NCI-H345 treated with DMSO at 0.1 percent for 48 hours (cell line): Measurements from ENCODE around the gene FCRL3.
"Not testable (repeated sequence)": the region's sequence is repeated elsewhere in the genome, so short reads cannot be mapped to it uniquely, and the experiment has no call there.

Source experiments
- DNase-seq: peaks from one replicate; lab custom pipeline; 2025; ENCODE audit not compliant: unreplicated experiment; lab: John Stamatoyannopoulos, UW

FCRL3 gene

GRCh38 chr1:157700732-157701131, at the start of gene FCRL3:
FCRL3 (minus strand) TSS chr1:157700769; CDS start chr1:157700489, 280 bp downstream.
- DNase-seq = no peak

- no peak for DNase-seq
Measured at GRCh38 chr1:157748262-157748817, 47.8 kb upstream of the FCRL3 start.

- DNase-seq = no peak
Measured at GRCh38 chr1:157739229-157739901, 38.8 kb upstream of the FCRL3 start.

- not testable (repeated sequence) for DNase-seq
Measured at GRCh38 chr1:157735991-157736390, 35.4 kb upstream of the FCRL3 start.

- no peak for DNase-seq
Measured at GRCh38 chr1:157734321-157734720, 33.8 kb upstream of the FCRL3 start.

- no peak for DNase-seq
Measured at GRCh38 chr1:157732755-157733154, 32.2 kb upstream of the FCRL3 start.

- no peak for DNase-seq
Measured at GRCh38 chr1:157725221-157725577, 24.6 kb upstream of the FCRL3 start.

- no peak for DNase-seq
Measured at GRCh38 chr1:157724537-157725220, 24.1 kb upstream of the FCRL3 start.

GRCh38 chr1:157723157-157723556, 22.6 kb upstream of the FCRL3 start:
- DNase-seq = no peak

GRCh38 chr1:157721985-157722384, 21.4 kb upstream of the FCRL3 start:
- no peak for DNase-seq

- DNase-seq = no peak
Measured at GRCh38 chr1:157715736-157716135, 15.2 kb upstream of the FCRL3 start.

GRCh38 chr1:157711802-157712201, 11.2 kb upstream of the FCRL3 start:
- no peak for DNase-seq

- no peak for DNase-seq
Measured at GRCh38 chr1:157704878-157705277, 4.3 kb upstream of the FCRL3 start.

- no peak for DNase-seq
Measured at GRCh38 chr1:157703981-157704380, 3.4 kb upstream of the FCRL3 start.

- no peak for DNase-seq
Measured at GRCh38 chr1:157702308-157702825, 1.8 kb upstream of the FCRL3 start.

GRCh38 chr1:157700305-157700704, 264 bp downstream of the FCRL3 start:
- DNase-seq = no peak

GRCh38 chr1:157697781-157698569, 2.6 kb downstream of the FCRL3 start:
- no peak for DNase-seq

- DNase-seq = no peak
Measured at GRCh38 chr1:157696966-157697628, 3.5 kb downstream of the FCRL3 start.

- no peak for DNase-seq
Measured at GRCh38 chr1:157695417-157695816, 5.2 kb downstream of the FCRL3 start.

- no peak for DNase-seq
Measured at GRCh38 chr1:157691285-157691920, 9.2 kb downstream of the FCRL3 start.
